IPS-18a (cell line): ENCODE results near the gene WDR86.

Experiments
- H3K27ac ChIP-seq: one replicate; pipeline ENCODE4 v1.5.1; 2013; ENCODE audit warnings: low read length
- H3K27me3 ChIP-seq: one replicate; pipeline ENCODE4 v1.6.1; 2013; ENCODE audit warnings: mild to moderate bottlenecking, low read length; ENCODE audit not compliant: control insufficient read depth, insufficient read depth
- H3K36me3 ChIP-seq: one replicate; pipeline ENCODE4 v1.6.1; 2013; ENCODE audit warnings: low read depth, low read length; ENCODE audit not compliant: control insufficient read depth
- H3K4me1 ChIP-seq: one replicate; pipeline ENCODE4 v1.6.1; 2013; ENCODE audit warnings: low read depth, low read length; ENCODE audit not compliant: control insufficient read depth
- H3K4me3 ChIP-seq: one replicate; pipeline ENCODE4 v1.5.1; 2013; ENCODE audit warnings: low read length
- H3K9ac ChIP-seq: one replicate; pipeline ENCODE4 v1.6.1; 2013; ENCODE audit warnings: mild to moderate bottlenecking, low read length, moderate library complexity
- H3K9me3 ChIP-seq: one replicate; pipeline ENCODE4 v1.6.1; 2013; ENCODE audit warnings: low read depth, low read length; ENCODE audit not compliant: control insufficient read depth

WDR86 gene

DNA sequence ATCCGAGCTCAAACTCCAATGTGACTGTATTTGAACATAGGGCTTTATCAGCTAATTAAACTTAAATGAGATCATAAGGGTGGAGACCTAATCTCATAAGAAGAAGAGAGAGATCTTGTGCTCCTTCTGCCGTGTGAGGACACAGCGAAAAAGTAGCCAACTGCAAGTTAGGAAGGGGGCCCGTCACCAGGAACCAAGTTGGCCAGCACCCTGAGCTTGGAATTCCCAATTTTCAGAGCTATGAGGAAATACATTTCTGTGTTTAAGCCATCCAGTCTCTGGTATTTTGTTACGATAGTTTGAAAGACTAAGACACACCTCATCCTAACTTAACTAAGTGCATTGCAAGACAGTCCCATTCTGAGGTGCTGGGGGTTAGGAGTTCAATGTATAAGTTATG lies 14.1 kb upstream of the WDR86 start:
- no peak overlapping the region for H3K9ac ChIP-seq
- H3K4me3 ChIP-seq = no peak overlapping the region
- no peaks in the 10 kb centered on the region for H3K36me3 ChIP-seq
- peaks cover 7% of the 10 kb centered on the region for H3K4me1 ChIP-seq
- H3K9me3 ChIP-seq = no peaks in the 10 kb centered on the region
- no peaks in the 10 kb centered on the region for H3K27me3 ChIP-seq
- H3K27ac ChIP-seq = no peak overlapping the region

DNA sequence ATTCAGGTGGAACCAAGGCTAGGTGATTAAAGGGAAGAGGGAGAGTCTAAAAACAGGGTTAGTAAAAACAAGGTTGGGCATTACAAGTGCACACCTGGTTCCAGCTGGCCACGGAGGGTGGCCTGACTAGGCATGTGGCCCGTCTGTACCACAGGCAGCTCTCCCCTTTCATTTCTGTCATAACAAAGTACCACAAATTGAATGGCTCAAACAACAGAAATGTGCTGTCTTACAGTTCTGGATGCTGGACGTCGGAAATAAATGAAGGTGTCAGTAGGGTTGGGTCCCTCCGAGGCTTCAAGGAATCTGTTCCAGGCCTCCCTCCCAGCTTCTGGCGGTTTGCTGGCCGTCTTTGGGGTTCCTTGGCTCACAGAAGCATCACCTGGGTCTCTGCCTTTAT lies 13.4 kb upstream of the WDR86 start:
- no peak overlapping the region for H3K9ac ChIP-seq
- no peaks in the 10 kb centered on the region for H3K27me3 ChIP-seq
- peaks cover under 1% of the 10 kb centered on the region for H3K4me1 ChIP-seq
- no peak overlapping the region for H3K4me3 ChIP-seq
- H3K27ac ChIP-seq = no peak overlapping the region
- no peaks in the 10 kb centered on the region for H3K9me3 ChIP-seq
- H3K36me3 ChIP-seq = no peaks in the 10 kb centered on the region

DNA sequence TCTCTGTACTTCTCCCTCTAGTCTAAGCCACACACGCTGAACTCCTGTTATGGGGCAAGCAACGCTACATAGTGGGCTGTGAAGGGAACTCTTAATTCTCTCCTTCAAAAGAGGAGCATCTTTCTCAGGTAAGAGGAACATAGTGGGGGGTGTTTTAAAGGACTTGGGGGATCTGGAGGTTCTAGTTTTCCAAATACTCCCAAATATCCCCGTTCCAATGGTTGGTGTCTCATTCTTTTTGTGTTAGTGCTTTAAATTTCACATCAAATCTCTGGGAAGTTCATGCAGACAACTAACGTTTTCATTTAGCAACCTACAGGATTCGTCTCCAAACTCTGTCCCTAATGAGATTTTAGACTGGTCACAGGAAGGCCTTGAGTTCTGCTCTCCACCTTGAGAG lies 12.4 kb upstream of the WDR86 start:
- Histone ChIP-seq H3K9ac (no peak overlapping the region), H3K36me3 (no peaks in the 10 kb centered on the region)

DNA sequence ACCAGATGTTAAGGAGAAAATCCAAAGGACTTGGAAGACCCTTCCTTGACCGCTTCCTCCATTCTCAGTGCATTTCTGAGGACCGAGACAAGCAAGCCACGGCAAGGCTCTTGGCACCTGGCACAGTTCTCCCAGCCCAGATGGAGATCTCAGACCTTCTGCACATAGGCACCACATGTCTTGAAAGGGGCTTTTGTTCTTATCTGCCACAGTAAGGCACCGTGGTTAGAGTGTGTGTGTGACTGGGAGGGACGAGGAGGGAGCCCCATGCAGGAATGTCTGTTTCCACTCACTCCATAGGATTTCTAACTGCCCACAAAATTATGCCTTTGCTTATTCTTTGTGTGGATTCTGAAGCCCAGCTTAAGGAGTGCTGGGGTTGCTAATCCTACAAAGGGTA lies 10.3 kb upstream of the WDR86 start:
- Histone ChIP-seq H3K27me3 (peaks cover 10% of the 10 kb centered on the region), H3K9ac (no peak overlapping the region), H3K4me1 (peaks cover 9% of the 10 kb centered on the region), H3K36me3 (no peaks in the 10 kb centered on the region), H3K27ac (no peak overlapping the region), H3K4me3 (no peak overlapping the region), H3K9me3 (no peaks in the 10 kb centered on the region)

More for the DNA sequence above, 12.4 kb upstream of the WDR86 start:
- H3K27me3 ChIP-seq = no peaks in the 10 kb centered on the region
- no peaks in the 10 kb centered on the region for H3K4me1 ChIP-seq
- H3K9me3 ChIP-seq = no peaks in the 10 kb centered on the region
- H3K4me3 ChIP-seq = no peak overlapping the region
- no peak overlapping the region for H3K27ac ChIP-seq

DNA sequence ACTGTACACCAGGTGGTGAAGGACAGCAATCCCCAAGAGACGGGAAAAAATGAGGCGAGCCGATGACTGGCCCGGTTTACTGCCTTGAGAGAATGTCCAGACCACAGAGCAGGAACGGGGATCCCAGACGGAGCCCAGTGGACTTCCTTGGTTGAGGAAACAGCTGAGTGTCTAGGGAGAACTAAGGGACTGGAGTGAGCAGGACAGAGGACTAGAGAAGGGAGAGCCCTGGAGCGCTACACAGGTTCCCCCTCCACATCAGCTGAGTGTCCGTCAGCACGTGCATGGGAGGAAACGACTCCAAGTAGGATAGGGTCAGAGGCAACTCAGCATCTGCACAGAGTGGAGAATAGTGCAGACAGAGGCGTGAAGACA lies 7.1 kb upstream of the WDR86 start:
- Histone ChIP-seq H3K9me3 (no peaks in the 10 kb centered on the region), H3K27ac (no peak overlapping the region), H3K9ac (no peak overlapping the region), H3K4me3 (no peak overlapping the region), H3K36me3 (no peaks in the 10 kb centered on the region), H3K4me1 (peaks cover 9% of the 10 kb centered on the region), H3K27me3 (peaks cover 26% of the 10 kb centered on the region)

DNA sequence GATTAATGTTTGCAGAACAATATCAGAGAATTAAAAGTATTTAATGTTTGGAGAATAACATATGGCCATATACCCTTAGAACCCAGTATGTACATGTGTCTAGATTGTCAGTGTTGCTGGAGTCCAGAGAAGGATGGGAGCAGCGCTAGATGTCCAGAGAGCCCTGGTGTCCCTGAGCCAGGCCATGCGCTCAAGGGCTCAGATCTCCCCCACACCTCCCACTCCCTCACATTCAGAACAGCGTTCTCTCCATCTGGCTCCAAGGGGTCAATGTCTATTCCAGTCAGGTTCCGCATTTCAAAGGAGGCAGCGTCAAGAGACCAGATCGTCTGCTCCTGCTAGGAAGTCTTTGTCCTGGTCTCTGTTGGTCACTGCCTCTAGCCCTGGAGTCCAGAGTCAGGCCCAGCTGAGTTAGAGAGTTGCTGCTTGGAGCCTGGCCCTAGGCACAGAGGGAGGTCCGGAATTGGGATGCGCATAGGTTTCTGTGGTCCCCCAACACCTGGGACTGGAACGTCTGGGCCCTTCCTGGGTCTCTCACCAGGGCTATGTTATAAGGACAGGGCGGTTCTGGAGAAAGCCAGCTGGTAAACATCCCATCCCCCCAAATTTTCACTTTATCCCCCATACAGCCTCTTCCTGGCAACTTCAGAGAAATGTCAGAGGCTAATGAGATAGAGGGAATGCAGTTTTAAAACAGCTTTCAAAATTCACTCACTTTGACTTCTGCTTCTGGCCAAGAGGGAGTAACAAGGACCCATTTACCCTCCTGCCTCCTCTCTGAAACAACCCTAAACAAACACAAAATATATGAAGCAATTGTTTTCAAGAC lies 6.5 kb upstream of the WDR86 start:
- Histone ChIP-seq H3K36me3 (no peaks in the 10 kb centered on the region), H3K27me3 (peaks cover 32% of the 10 kb centered on the region), H3K9me3 (no peaks in the 10 kb centered on the region)

DNA sequence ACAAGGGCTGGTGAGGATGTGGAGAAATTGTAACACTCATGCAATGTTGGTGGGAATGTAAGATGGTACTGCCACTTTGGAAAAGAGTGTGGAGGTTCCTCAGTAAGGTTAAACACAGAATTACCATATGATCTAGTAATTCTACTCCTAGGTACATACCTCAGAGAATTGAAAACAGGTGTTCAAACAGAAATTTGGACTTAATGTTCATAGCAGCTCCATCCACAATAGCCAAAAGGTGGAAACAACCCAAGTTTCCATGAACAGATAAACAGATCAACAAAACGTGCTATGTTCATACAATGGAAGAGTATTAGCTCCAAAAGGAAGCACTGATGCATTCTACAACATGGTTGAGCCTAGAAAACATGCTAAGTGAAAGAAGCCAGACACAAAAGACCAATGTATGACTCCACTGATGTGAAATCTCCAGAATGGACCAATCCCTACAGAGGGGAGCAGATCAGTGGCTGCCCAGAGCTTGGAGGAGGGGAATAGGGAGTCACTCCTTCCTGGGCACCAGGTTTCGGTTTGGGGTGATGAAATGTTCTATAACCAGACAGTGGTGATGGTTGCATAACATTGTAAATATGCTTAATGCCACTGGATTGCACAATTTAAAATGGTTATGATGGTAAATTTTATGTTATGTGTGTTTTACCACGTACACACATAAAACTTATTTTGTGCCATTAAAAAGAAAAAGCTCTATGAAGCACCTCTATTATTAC lies 5.7 kb upstream of the WDR86 start:
- Histone ChIP-seq H3K27me3 (peaks cover 40% of the 10 kb centered on the region), H3K4me1 (peaks cover 22% of the 10 kb centered on the region), H3K9me3 (no peaks in the 10 kb centered on the region), H3K27ac (no peak overlapping the region), H3K4me3 (no peak overlapping the region), H3K9ac (no peak overlapping the region), H3K36me3 (no peaks in the 10 kb centered on the region)

More for the DNA sequence above, 6.5 kb upstream of the WDR86 start:
- H3K27ac ChIP-seq = no peak overlapping the region
- no peak overlapping the region for H3K9ac ChIP-seq
- H3K4me3 ChIP-seq = no peak overlapping the region
- H3K4me1 ChIP-seq = peaks cover 15% of the 10 kb centered on the region

DNA sequence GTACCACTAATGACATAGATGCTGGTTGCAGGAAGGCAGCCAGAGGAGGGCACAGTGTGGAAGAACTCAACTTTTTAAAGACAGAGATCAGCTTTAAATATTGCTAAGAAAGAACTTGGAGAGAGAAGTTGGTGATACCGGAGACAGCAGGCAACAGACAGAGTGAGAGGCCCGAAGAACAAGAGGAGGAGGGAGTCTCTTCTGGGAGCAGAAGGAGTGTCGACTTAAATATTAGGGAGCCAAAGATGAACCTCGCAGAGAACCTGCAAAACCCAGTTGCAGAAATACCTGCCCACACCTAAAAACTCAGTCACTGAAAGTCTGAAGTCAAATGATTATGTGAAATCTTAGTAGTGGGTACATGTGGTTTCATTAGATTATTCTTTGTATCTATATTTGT lies 3.4 kb upstream of the WDR86 start:
- peaks cover 28% of the 10 kb centered on the region for H3K4me1 ChIP-seq
- no peak overlapping the region for H3K9ac ChIP-seq
- H3K27ac ChIP-seq = no peak overlapping the region
- H3K27me3 ChIP-seq = peaks cover 40% of the 10 kb centered on the region
- no peaks in the 10 kb centered on the region for H3K9me3 ChIP-seq
- H3K36me3 ChIP-seq = no peaks in the 10 kb centered on the region
- H3K4me3 ChIP-seq = no peak overlapping the region

DNA sequence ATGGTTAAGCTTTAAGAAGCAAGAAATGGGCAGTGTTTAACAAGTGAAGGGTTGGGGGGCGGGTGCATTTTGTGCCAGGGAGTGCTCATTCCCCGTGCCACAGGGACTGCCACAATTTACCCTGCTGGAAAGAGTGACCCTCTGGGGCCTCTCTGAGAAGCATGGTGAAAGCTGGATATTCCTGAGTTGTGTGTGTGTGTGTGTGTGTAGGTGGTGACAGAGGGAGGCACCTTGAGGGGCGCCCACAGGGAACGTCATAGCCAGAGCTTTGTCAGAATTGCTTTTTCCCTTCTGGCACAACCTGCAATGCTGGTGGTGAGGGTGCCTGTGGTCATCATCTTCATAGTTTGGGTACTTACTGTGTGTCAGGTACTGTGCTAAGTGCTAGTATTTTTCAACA lies 2.5 kb upstream of the WDR86 start:
- no peak overlapping the region for H3K4me3 ChIP-seq
- no peaks in the 10 kb centered on the region for H3K36me3 ChIP-seq
- H3K9ac ChIP-seq = no peak overlapping the region
- H3K27ac ChIP-seq = no peak overlapping the region
- peaks cover 40% of the 10 kb centered on the region for H3K27me3 ChIP-seq
- no peaks in the 10 kb centered on the region for H3K9me3 ChIP-seq
- peaks cover 28% of the 10 kb centered on the region for H3K4me1 ChIP-seq

DNA sequence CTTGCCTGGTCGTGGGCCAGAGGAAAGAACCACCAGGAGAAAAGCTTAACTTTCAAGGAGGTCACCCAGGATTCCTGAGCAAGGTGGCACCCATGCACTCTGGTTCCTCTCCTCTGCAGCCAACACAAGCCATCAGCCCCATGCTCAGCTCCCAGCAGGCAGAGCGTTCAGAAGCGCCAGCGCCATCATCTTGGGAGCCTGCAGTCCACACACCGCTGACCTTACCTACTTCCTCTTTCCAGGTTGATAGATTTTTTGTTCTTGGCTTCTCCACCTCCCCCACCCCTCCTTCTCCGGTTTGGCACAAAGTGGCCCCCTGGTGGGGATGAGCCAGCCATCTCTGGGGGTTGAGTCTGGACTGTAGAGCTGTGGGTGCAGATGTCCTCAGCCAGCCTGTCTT lies 1.7 kb upstream of the WDR86 start:
- no peaks in the 10 kb centered on the region for H3K36me3 ChIP-seq
- H3K9me3 ChIP-seq = no peaks in the 10 kb centered on the region
- no peak overlapping the region for H3K4me3 ChIP-seq
- no peak overlapping the region for H3K9ac ChIP-seq
- H3K27ac ChIP-seq = no peak overlapping the region
- H3K4me1 ChIP-seq = peaks cover 25% of the 10 kb centered on the region
- peaks cover 40% of the 10 kb centered on the region for H3K27me3 ChIP-seq

DNA sequence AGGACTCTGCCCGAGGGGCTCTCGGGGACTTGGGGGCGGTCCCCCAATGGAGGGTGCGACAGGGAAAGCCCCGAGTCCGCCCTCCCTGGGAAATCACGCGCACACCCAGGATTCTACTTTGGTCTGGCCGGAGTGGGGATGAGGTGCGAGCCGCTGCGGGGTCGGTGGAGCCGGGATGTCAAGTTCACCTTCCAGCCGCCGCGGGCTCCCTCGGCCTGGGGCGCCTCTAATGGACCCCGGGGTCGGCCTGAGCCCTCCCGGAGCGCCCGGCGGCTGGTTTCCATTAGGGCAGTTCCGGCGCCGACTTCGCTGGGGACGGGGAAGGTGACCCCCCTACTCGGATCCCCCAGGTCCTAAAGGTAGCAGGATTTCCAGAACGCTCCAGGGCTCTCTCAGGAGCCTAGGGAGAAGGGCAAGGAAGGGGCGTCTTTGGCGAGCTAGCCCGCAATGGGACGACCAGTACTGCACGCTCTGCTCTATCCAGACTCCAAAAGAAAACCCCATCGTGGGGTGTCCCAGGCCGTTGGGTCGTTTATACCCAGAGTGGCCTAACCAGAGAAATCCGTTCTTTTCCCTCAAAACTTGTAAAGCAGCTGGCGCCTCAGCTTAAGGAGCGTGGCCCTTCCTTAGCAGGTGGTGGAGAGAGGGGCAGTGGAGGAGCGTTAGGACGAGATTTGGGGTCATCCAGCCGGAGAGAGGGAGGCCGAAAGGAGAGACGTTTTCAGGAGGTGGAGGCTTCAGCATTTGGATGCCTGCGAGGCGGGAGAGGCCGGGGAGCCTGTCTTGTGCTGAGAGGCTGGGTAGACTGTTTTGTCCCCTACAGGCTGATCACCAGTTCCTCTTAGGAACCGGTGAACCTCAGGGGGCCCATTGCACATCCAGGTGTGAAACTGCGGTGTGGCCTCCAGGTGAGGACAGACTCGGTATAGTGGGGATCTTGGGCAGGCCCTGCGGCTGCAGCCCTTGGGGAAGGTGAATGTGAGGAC lies 860 bp upstream of the WDR86 start:
- Histone ChIP-seq H3K36me3 (no peaks in the 10 kb centered on the region), H3K4me1 (peaks cover 19% of the 10 kb centered on the region), H3K9me3 (no peaks in the 10 kb centered on the region), H3K27me3 (peaks cover 35% of the 10 kb centered on the region), H3K9ac (peak overlapping the region; percentile 68), H3K27ac (no peak overlapping the region), H3K4me3 (peak overlapping the region; percentile 81)
